ENCODE data around the gene HNMT.
A peak's percentile ranks its signal among the peaks of the same experiment; 100 is the strongest.

Gene HNMT

DNA sequence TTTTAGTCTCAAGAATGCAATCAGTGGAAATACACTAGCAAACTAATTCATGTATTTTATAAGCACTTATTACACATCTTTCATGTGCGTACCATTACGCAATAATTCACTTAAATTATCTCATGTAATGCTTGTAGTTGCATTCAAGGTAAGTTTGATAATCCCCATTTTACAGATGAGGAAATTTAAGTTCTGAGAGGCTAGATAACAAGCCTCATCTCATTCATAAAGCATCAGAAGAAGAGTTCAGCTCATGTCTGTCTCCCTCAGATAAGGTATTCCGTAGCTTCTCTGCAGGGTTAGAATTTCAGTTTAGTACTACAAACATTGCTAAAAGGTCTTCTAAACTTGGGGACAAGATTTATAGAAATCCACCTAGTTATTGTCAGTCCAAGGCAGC lies 47.8 kb downstream of the HNMT start:
- peak; percentile 17 for DNase-seq (ENCODE audit: low spot score)

DNA sequence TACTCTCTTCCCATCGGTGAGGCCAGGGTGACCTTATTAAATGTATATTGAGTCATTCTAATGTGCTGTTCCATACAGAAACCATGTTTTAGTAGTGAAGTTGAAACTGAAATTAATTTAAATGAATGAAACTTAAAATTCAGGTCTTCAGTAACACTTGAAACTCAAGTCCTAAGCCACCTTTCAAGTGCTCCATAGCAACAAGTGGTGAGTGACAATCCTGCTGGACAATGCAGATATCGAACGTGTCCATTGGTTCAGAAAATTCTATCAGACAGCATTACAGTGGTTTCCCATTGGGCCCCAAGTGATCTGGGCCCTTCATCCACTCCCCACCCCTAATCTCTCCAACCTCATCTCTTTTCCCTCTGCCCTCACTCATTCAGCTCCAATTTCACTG lies 48.7 kb downstream of the HNMT start:
- no peak for DNase-seq (ENCODE audit: low spot score)

DNA sequence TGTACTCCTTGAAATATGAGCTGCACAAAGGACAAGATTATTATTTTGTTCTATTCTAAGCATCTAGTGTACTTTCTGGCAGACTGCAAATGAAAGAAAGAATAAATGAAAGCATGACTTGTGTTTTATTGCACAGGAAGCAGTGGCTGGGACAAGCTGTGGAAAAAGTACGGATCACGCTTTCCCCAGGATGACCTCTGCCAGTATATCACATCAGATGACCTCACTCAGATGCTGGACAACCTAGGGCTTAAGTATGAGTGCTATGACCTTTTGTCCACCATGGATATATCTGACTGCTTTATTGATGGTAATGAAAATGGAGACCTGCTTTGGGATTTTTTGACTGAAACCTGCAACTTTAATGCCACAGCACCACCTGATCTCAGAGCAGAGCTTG lies 49.4 kb downstream of the HNMT start:
- no peak for DNase-seq (ENCODE audit: low spot score)

DNA sequence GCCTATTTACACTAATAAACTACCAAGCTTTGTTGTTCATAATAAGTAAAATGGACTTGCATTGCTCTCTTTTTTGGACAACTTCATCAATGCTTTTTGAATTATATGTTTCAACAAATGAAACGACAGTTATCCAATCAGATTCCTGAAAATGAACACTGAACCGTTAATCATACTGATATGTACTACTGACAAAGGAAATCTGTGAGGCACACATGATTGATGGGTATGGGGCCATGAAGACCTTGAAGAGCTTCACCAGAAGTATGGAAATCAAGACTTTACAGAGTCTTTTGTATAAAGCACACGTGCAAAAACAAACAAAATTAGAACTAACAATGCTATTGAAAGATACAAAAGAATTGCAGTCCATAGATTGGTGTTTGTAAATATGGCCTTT lies 51.2 kb downstream of the HNMT start:
- no peak for DNase-seq (ENCODE audit: low spot score)

DNA sequence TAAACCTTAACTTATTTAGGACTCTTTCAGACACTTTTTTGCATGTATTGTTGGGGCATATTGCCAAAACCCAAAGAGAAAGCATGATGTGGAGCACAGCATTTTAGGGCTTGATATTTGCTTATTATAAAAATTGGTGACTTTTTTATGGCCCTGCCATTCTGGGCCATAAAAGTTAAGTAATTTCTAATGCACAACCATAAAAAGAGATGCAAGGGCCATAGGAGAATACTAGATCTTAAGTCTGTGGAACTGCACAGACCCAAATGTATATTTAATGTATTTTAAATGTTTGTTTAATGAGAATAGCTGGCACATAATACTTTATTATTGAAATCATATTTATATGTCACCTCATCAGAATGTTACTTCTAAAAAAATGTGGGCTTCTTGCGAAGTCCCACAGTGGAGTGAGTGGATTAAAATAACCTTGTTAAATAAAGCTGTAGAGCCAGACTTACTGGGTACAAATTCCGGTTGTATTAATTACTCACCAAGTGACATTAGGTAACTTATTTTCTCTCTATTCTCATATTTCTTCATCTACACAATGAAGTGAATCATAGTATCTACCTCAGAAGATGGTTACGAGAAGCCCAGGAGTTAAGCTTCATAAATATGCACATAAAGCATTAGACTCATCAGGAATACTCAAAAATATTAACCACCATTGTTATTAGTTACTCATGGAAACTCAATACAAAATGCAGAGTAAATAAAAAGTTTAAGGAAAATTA lies 52.2 kb downstream of the HNMT start:
- no peak for DNase-seq (ENCODE audit: low spot score)

DNA sequence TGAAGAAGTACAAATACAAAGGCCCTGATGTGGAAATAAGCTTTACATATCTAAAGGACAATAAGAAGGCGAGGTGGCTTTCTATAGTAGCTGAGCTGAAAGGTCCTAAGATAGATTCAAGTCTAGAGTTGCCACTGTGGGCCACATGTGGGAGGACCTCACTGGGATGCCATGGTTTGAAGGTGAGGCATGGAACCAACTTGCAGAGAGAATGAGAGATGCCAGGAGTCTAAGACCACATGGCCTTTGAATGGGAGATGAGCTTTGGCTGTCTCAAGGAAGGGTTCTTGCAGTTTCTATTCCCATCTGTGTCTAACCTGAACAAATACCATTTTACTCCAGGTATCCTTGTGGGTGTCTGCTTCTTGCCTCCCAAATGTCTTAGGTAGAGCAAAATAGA lies 53.6 kb downstream of the HNMT start:
- no peak for DNase-seq (ENCODE audit: low spot score)

DNA sequence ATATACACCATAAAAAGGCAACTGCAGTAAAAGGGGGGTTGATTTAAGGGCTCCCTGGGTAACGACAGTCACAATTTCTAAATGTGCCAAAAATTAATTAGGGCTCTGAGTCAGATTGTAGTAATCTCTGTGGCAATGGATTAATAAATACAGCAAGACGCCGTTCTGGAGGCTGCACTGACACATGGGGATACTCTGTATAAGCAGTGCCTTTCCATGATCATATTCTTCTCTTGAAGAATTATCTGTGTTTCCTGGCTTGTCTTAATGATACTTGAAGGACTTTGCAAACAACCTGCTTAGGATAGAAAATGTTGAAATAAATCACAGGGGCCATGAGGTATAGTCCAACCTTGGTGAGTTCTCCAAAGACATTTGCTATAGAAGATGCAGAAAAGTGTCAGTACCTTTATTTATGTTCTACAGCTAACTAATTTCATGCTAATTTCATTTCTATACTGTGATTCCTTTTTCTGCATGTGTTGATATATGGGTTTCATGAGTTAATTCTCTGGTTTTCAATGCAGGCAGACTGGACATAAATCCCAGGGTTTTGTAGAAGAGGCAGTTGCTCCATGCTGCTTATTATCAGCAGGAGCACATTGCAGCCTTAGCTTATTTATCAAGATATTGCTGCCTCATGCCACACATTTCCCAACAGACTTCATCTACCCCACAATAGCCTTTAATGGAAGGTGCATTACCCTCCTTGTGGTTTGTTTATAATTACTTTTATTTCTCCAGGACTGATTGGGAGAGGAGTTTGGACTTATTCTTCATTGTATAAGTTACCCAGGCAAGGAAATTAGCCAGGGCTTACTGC lies 54.8 kb downstream of the HNMT start:
- DNase-seq (ENCODE audit: low spot score) = peak; percentile 5

DNA sequence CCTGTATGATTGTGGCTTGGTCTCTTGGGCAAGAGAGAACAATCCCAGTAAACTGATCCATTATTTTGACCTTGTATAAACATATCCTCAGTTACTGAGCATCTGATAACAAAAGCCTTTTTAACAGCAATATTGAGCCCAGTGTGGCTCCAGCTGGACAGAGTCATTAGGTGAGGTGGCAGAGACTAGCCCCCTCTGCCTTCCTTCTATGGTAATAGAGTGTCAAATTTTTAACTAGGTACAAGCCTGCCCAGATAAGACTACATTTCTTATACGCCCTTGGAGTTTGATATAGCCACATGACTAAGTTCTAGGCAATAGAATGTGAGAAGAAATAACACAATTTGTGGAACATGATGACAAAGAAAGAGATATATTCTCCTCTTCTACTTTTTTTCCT lies 56.2 kb downstream of the HNMT start:
- no peak for DNase-seq (ENCODE audit: low spot score)

DNA sequence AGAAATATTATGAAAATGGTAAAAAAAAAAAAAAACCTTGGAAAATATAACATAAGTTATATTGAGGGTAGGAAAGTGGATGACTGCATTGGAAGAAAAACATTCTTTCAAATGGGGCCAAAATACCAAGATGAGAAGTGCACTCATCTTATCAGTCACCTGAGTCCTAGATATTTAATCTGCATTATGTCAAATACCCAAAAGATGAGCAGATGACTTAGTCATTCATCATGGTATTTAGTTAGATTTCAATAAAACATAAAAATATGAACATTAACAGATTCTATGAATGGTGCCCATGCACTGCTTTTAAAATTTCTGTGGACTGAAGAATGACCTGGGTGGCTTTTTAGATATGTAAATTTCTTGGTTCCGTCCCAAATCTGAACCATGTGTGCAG lies 56.9 kb downstream of the HNMT start:
- DNase-seq (ENCODE audit: low spot score) = no peak

DNA sequence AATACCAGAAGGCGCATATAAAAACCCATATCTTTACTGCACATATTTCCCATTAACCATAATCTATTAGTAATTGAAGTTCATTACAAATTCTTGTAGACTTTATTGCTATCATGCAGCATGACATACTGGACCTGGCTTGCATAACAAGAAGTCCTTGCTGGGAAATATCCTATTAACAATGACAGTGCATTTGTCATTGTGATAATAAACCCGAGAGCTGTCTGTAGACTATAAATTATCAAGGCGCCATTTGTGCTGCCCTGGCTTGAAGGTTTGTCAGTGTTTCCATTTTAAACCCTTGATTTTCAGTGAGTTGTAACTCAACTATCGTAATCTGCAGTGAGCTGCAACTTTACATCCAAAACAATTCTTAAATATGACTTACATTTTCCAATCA lies 59.0 kb downstream of the HNMT start:
- DNase-seq (ENCODE audit: low spot score) = no peak

DNA sequence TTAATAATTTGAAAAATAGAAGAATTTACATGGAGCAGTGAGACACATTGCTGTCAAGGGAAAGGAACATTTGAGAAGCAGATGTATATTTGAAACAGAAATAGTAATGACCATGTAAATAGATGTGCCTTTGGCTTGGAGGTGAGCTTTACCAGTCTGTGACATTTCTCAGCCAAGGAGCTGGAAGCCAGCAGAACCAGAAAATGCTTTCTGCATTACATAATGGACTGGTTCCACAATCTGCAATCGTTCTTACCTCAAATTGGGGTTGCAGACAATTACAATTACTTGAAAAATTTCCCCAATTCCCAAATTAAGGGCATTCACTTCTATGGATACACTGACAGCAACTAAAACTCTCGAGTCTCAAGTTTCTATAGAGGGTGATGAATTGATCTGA lies 59.7 kb downstream of the HNMT start:
- DNase-seq (ENCODE audit: low spot score) = no peak

DNA sequence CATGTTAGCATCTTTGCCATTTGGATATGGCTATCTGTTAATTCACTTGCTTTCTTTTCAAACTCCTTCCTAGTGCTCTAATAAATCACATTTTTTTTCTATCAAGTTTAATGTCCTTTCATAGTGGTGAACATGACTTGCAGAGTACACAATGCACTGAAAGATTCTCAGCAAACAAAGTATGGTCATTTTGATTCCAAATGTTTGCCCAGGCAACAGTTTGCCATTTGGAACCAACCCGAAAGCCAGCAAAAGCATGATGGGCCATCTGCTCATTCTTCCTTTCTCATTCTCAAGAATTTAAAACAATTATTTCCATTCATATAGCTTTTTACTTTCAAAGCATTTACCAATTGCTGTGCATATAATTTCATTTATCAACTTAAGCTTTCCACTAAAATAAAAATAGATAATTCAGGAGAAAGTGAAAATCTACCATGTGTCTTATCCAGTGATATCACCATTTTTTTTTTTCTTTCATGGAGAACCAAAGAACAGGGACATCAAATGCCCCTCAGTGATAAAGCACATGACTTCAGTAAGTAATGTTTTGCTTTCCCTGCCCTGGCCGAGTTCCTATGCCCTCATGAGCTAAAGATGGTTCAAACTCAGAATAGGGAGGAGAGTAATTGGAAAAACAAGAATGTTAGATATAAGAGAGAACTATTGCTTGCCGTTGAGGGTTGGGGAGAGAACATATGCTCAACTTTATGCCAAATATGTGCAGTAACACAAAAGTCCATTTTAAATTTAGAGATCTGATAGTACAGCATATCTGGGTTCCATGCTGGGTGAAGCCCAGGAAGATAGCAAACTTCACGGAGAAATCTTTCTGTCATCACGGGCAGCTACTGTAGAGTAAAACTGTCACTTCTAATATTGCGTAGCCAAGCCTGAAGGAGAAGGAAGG lies 62.1 kb downstream of the HNMT start:
- DNase-seq (ENCODE audit: low spot score) = no peak

DNA sequence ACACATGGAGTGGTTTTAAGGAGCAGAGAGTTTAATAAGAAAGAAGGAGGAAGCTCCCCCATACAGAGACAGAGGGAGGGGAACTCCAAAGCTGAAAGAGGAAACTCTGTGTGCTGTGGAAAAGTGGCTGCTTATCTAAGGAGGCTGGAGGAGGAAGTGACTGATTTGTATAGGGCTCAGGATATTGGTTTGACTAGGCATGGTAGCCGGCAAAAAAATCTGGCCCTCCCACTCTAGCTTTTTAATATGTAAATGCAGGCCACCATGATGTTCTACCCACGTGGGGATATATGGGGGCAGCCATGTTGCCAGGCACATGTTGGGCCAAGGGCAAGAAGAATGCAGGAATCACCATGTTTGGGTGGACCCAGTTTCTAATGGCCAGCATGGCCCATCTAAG lies 64.3 kb downstream of the HNMT start:
- no peak for DNase-seq (ENCODE audit: low spot score)

DNA sequence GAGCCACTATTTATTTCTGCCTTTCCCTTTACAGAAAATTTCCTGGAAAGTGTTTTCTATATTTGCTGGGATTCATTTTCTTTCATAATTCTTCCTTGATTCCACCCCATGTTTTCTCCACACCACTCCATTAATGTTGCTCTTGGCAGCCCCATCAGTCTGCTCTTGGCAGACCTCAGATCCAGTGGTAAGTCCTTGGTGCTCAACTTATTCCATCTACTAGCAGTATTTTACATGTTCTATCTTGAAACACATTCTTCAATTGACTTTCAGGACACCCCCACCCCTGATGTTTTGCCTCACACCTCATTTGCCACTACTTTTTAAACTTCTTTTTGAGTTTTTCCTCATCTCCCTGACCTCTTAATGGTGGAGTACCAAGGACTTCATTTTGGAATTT lies 65.0 kb downstream of the HNMT start:
- DNase-seq (ENCODE audit: low spot score) = no peak

DNA sequence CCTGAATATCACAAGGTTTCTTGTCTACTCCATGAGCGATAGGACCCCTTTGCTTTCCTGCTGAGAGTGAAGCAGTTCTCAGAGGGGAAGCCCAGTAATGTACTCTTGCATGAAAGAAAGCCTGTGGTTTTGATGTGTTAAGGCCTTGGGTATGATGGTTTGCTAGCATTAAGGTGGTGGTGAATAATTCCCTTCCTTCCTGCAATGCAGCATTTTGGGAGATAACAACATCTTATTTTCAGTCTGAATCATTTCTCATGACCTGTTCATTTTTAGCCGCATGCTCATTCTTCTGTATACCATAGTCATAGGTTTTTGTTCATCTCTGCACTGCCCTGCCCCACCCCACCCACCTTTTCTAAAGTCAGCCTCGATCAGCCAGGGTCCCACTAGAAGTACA lies 66.2 kb downstream of the HNMT start:
- no peak for DNase-seq (ENCODE audit: low spot score)

DNA sequence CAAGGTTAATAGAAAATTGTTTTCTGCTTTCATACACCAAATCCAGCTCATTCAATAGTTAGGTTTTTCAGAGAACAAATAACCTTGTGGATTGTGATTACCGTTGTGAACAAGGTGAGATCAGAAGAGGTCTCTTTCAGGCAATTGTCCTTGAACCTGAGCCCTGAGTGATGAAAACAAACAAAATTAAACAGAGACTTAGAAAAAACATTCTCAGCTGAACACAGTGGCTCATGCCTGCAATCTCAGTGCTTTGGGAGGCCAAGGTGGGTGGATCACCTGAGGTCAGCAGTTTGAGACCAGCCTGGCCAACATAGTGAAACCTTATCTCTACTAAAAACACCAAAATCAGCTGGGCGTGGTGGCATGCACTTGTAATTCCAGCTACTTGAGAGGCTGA lies 68.1 kb downstream of the HNMT start:
- DNase-seq (ENCODE audit: low spot score) = no peak

DNA sequence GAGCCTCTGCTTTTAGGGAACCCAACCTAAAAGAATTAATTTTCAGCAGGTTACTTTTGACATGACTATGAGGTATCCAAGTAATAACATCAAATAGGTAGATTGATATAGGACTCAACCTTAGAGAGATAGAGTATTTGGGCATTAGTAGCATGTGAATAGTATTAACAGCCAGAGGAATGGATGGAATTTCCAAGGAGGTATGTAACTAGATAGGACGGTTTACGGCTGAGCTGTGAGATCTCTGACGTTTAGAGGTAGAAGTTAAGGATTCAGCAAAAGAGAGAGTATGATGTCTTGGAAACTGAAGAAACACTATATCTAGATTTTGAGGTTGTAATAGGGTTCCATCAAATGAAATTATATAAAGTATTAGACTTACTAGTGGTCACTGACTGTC lies 70.3 kb downstream of the HNMT start:
- DNase-seq (ENCODE audit: low spot score) = no peak

DNA sequence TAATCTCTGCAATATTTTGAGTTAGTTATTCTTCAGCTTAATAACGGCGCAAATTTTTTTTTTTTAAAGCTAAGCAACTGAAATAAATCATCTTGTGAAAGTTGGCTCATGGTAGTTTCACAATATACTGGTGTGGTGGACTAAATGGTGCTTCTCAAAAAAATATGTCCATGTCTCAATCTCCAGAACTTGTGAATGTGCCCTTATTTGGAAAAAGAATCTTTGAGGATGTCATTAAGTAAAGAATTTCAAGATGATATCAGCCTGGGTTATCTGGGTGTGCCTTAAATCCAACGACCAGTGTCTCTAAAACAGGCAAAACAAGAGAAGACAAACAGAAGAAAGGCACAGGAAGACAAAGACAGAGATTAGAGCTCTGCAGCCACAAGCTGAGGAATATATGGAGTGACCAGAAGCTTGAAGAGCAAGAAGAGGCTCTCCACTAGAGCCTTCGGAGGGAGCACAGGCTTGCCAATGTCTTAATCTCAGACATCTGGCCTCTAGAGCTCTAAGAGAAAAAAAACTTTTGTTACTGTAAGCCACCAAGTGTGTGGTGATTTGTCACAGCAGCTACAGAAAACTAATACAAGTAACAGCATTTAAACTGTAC lies 71.4 kb downstream of the HNMT start:
- no peak for DNase-seq (ENCODE audit: low spot score)

DNA sequence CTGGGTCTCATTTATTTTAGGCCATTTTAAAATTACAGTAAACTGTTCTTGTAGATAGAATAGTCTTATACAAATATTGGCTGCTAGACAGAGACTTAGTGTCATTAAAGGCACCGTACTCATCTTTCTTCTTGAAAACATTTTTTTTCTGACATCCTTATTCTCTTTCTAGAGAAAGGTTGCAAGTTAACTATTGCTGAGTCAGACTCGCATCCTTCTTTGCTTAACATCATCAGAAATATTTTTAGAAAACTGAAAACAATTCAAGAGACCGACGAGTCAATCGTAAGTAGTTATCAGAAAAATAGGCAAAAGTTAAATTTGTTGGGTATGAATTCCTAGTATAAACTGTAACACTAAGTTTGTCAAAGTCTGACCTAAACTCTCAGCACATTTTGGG lies 72.2 kb downstream of the HNMT start:
- no peak for DNase-seq (ENCODE audit: low spot score)

DNA sequence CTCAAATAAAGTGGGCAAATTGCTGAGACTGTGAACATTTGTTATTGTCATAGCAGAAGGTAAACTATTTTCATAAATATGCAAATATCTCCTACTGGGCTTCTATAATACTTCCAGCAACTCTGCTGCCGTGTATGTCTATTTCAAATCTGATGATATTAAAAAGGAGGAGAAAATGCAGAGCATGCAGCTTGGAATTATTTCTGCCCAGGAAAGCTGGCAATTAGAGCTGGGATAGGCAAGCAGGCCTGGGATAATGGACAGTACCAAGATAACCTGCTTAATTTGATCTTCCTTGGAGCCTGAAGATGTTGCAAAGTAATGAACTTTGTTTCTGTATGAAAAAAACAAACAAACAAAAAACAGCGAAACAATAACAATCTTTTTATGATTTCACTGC lies 72.8 kb downstream of the HNMT start:
- DNase-seq (ENCODE audit: low spot score) = no peak

DNA sequence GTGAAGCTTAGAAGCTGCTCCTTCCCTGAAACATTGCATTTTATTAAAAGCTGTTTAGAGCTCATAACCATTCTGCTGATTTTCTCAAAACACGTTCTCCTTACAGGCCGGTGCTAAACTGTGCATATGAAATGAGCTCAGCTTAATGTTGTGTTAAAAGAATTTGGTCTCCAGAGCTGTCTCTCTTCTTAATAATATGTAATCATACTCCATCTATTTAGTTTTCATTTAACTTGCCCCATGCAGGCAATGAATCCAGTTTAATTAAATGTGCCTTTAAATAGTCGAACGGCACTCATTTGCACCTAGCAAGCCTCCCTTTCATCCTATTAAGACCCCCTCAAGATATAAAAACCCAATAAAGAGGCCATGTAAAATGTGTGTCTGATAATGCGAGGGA lies 76.3 kb downstream of the HNMT start:
- no peak for DNase-seq (ENCODE audit: low spot score)

DNA sequence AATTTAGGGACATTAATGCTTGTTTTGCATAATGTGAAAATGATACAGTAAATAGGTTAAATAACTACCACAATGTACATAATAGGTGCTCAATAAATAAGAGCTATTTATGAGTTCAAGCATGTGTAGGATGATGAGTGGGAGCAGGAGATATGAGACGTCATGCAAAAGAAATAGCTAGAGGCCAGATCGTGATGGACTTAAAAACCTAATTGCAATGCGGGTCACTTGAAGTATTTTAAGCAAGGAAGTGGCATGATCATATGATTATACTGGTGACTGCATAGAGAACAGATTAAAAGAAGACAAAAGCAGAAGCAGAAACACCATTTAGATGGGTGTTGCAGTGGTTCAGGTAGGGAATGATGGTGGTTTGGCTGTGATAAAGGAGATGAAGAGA lies 78.0 kb downstream of the HNMT start:
- DNase-seq (ENCODE audit: low spot score) = no peak

Measured in hematopoietic multipotent progenitor cell treated with erythropoietin and hydrocortisone succinate and interleukin-3 and kit ligand, for 15 days (in vitro differentiated cells).